Measurements from ENCODE around the gene ETV6.

- TF ChIP-seq EZH2 (IDR thresholded peaks at IDR 0.05; ENCODE audit: borderline replicate concordance, low read depth, low read length, severe bottlenecking): no peak
- TF ChIP-seq CTCF (IDR thresholded peaks at IDR 0.05; ENCODE audit: borderline replicate concordance, extremely low read depth, low read length, poor library complexity, severe bottlenecking): no peak
These were observed 148.7 kb downstream of the ETV6 start for GRCh38 chr12:11798006-11798708.
